GM21515 (cell line): ENCODE results near the gene TDRD7.

Experiments used
- ATAC-seq: cut with Tn5 transposase; IDR thresholded peaks from one replicate; pipeline ENCODE4 v1.9.1; 2021; ENCODE audit not compliant: unreplicated experiment

TDRD7 gene

DNA sequence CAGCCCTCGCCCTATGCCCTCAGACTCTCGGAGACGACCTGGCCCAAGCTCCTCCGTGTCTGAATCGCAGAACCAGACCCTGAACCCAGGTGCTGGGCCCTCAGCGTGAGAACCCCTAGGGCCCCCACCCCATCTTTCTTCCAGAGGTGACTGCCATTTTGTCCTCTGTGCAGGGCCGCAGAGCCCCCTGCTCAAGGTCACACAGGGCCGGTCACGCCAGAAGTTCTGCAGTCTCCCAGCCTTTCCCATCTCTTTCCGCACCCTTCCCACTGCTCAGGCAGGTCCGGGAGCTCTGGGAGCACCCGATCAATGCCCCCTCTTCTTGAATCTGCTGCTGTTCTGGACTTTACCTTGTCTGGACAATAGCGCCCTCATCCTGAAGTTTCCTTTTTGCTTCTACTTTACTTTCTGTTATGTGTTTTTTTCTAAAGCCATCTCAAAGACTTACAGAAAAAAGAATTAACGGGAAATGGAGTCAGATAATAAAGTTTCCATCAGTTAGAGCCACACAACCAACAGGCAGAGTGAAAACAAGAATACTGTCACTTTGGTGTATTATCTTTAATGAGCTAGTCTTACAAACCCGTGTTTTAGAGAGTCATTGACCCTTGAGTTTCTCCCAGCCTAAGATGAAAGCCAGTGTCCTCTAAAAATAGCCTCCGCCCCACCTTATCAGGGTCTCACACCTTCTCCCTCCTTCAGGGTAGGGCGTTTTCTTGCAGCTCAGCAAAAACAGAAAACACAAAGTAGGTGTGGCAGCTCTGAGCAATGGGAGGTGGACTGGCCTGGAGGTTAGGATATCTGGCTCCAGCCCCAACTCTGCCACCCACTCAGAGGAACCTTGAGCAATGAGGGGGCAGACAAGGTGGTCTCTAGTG lies 91.3 kb downstream of the TDRD7 start:
- no peak for ATAC-seq

DNA sequence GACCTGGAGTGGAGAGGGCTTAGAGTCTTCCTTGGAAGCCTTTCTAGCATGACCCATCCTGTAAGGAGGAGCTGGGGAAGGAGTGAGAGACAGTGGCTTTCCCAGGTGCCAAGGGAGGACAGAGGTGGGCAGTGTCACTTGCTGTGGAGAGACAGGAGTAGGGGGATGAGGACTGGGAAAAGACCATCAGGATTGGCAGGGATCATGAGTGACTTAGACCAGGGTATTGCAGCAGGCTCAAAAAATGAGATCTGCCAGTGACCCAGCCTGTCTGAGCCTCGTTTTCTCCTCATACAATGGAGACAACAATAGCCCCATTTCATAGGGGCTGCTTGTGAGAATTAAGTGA lies 91.9 kb downstream of the TDRD7 start:
- ATAC-seq, result no peak

DNA sequence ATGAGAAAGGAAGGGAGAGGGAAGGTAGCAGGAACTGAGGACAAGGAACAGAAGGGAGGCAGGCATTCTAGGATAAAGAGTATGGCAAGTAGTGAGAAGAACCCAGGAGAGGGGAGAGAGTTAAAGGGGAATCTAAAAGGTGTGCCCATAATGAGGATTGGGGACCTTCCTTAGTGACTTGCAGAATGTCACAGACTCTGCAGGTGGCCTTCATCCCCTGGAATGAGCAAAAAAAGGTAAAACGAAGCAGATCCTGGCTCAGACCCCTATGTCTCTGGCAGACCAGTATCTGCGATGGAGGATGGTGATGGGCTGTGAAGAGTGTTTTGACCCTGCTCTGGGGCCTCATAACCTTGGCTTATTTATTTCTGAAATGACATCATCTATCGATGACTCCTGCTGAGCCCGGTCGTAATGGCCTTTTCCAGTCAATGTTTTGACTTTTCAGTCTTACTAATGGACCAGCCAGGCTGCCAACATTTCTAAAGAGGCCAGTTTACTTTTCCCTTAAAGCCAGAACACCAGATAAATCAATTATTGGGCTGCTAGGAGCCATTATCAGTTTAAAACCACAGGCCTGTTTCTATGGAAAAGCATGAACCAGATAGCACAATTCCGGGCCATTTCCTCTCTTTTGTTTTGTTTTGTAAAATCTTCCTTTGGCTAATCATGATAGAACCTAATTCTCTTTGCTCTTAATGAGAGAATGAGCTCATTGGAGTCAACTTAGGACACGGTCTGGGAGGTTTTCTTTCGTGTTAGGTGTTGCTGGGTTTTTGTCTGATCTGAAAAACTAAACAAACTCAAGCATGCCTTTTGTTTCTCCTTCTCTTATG lies 92.7 kb downstream of the TDRD7 start:
- ATAC-seq, result no peak

DNA sequence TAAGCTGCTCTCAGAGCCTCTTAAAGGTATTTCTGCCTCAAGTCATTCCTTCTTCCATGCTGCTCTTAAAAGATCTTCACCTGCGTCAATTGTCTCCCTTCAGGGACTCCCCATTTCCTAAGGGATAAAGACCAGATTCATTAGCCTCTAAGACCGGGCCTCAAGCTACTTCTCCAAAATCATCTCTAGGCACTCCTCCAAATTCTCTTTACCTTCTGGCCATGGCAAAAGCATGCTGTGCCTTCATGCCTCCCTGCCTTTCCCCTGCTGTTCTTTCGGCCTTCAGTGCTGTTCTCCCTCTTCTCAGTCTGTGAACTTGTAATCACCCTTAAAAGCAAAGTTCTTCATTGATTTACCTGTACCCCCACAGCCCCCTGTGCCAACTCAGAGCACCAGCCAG lies 93.9 kb downstream of the TDRD7 start:
- no peak for ATAC-seq

DNA sequence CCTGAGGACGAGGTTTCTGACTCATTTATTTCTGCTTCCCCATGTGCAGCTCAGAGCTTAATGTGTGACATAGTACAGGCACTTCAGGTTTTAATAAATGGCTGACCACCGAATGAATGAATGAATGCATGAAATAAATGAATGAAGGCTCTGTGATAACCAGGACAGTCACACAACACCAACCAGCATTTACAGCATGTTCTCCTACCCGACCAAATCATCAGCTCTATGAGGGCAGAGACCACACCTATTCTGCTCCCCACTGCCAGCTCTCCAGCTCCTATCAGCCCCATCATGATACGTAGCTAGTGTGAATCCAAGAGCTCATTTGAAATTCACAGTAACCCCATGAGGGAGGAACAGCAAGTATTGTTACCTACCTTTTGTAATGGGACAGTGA lies 94.4 kb downstream of the TDRD7 start:
- ATAC-seq, result no peak

DNA sequence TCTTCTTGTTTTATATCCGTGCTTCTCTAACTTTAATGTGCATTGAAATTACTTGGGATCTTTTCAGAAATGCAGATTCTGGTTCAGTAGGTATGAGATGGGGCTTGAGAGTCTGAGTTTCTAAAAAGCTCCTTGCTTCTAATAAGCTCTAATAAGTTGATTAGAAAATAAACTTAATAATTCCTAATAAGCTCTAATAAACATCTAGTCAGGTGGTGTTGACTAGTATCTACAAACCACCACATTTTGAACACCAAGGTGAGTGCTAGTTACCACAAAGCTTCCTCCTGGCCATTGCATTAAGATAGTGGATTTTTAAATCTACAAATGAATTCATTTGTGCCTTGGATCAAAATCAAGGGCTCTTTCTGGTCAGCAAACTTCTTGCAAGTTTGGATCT lies 94.9 kb downstream of the TDRD7 start:
- ATAC-seq, result no peak

DNA sequence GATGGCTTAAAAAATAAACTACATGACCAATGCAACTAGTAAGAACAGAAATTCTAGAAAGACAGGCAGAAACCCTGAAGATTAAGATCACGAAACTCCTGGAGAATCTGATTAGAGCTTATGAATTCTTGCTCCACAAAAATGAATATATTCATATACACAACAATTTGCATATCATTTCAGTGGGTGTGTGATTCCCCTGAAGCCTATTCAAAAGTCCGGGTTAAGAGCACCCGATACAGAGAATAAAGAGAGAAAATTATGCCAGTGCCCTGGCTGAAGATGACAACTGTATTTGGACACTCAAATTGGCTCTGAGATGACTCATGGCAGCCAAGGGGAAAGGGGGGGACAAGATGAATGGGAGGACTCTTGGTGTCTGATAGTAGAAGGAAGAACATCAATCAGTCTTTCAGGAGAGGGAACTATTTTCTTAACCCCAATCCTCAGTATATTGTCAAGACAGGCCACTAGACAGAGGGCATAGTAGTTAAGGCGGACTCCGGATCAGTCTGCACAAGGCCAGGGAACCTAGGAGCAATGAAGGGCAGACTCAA lies 95.6 kb downstream of the TDRD7 start:
- ATAC-seq, result no peak

DNA sequence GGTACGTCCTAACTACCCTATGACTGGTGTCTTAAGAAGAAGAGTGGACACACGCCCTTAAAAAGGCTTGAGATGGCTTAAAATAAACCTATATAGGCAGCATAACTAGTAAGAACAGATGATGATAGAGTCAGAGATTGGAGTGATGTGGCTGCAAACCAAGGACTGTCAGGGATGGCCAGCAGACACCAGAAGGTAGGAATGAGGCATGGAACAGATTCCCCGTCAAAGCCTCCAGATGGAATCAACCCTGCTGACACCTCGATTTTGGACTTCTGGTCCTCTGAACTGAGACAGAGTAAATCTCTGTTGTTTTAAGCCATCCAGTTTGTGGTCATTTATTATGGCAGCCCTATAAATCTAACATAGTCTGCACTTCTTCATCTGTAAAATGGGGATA lies 97.0 kb downstream of the TDRD7 start:
- no peak for ATAC-seq

DNA sequence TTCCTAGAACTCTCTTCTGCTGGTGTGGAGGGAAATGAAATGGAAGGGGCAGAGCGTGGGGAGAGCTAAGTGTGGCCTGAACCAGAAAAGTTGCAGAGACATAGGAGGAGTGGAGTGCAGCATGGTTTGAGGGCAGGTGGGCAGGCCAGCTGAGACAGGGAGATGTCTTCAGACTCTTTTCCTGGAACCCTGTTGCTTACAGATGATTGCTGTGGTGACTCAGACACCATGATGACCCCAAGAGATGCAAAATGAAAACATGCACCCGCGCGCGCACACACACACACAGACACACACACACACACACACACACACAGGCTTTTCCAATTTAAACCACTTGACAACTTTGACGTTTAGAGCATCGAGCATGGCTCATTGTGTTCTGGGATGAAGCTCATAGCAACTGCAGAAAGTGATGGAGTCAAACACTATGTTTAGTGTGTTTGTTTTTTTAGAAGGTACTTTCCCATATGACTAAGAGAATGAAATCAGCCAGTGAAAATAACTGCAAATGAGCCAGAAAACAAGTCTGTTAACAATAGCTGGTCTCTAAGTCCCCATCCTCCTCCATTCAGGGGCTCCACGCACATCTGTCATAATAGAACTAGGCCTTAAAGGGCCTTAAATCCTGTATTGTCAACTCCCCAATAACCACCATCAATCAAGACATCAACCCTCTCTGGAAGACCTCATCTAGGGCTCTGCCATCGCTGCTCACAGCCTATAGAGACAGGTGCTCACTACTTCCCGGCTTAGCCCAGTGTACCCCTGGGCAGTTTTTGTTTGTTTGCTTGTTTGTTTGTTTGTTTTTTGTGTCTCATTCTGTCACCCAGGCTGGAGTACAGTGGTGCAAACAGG lies 99.1 kb downstream of the TDRD7 start:
- peak; percentile 60 for ATAC-seq

DNA sequence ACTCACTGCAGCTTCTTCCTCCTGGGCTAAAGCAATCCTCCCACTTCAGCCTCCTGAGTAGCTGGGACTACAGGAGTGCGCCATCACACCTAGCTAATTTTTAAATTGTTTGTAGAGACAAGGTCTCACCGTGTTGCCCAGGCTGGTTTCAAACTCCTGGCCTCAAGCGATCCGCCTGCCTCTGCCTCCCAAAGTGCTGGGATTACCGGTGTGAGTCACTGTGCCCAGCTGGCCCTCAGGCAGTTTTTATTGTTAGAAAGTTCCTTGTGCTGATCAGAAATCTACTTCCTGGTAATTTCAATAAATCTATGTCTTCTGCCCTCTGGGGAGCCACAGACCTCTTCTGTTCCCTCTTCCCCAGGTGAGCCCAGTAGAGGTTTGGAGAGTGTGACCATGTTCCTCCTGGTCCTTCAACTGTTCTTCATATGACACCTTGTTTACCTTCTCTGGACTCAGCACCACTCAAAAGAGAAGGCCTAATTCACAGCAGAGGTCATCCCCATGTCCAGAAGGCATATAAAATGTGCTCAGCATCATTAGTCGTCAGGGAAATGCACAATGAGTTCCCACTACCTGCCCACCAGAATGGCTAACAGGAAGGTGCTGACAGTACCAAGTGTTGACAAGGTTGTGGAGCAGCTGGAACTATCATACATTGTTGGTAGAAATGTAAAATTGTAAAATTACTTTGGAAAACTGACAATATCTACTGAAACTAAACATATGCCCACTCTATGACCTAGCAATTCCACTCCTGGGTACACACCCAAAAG lies 99.9 kb downstream of the TDRD7 start:
- no peak for ATAC-seq

DNA sequence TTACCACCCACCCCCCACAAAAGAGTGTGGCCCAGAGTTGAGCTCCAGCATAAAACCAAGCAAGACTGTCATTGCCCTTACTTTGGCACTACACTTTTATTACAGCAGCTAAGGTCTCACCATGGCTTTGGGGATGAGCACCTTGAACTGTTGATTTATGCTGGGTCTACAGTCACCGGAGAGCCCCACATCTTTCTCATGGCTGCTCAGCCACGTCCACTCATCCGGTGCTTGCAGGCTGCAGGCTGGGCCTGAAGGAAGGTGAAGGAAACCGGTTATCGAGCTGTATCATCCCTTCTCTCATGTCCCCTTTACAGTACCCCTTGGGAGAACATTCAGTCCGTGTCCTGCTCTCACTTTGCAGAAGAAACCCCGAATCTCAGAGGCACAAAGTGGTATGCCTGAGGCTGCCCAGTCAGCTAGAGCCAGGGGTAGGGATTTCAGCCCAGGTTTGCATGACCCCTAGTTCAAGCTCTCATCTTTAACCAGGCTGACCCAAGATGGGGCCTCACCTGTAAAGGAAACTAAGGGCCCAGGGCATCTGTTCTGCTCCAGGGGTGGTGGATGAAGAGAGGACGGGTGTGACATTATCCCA lies 101.2 kb downstream of the TDRD7 start:
- ATAC-seq, result no peak

DNA sequence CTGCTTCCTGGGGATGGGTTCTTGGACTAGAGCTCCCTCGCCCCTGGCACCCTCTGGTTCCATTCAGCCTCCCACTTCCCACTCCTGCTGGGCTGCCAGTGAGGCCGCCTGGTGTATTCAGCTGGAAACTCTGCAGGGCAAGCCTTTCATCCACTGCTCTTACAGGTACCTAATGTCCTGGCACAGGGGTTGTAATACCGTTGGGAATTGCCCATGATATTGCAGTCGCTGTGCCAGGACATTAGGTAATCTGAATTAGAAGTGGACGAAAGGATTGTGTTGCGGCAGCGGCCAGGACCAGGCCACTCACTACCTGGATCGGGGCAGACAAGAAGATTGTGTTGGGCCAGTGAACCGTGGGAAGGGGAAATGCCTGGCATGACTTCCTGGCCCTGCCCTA lies 102.6 kb downstream of the TDRD7 start:
- ATAC-seq, result no peak

DNA sequence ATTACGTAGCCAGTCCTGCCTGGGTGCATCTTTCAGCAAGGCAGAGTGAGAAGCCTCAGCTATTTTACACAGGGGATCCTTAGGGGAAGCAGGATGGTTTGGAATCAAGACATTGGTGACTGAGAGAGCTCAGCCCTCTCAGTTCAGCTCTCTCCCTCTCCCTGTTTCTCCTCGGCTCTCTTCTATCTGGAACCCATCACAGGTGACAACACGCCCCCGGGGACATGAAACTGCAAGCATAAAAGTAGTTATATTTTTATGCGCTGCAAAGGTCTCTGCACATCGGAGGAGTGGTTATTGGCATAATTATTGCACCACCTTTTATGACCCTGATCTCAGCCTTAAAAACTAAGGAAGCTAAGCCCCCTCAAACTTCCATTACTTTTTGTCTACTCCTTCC lies 103.8 kb downstream of the TDRD7 start:
- no peak for ATAC-seq

DNA sequence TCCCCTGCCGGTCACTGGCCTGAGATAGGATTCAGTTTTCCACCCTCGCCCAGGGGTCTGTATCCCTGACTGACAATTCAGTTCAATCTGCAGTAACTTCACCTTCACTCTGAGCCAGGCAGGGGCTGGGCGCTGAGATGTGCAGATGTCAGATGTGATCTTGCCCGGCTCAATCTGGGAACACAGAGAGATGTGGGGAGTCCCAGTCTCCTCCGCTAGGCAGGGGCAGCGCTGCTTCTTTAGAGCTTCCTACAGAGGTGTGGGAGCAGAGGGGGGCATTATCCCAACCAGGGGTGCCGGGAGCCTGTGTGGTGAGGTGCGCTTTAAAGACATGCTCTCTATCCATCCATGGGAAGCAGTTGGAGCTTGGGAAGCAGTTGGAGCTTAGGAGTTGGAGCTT lies 104.2 kb downstream of the TDRD7 start:
- no peak for ATAC-seq

DNA sequence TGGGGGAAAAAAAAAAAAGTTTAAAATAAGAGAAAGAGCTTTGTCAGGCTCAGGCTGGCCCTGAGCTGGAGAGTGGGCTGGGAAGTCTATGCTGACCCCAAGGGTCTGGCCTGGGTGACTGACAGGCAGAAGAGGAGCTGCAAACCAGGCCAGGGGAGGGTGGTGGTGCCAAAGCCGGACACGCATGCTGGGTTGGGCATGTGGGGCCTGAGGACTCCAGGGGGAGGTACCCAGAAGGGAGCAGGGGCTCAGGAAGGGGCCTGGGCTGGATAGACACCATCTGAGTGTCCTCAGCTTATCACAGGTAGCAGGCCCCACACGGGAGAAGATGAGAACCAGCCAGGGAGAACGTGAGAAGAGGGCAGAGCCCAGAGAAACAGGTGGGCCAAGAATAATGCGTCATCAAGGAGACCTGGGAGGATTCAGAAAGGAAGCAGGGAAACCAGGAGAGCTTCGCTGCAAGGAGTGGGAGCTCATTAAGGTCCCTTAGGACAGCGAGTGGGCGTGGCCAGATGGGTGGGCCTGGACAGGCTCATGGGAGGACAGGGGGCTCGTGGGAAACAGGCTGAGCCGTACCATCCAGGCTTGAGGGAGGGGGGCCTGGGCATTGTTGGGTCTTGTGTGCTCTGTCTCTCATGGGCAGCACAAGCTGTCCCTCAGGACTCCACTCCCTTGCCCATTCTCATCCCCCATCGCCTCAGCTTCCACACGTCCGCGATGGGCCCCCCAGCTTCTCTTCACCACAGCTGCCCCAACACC lies 105.6 kb downstream of the TDRD7 start:
- ATAC-seq, result no peak

DNA sequence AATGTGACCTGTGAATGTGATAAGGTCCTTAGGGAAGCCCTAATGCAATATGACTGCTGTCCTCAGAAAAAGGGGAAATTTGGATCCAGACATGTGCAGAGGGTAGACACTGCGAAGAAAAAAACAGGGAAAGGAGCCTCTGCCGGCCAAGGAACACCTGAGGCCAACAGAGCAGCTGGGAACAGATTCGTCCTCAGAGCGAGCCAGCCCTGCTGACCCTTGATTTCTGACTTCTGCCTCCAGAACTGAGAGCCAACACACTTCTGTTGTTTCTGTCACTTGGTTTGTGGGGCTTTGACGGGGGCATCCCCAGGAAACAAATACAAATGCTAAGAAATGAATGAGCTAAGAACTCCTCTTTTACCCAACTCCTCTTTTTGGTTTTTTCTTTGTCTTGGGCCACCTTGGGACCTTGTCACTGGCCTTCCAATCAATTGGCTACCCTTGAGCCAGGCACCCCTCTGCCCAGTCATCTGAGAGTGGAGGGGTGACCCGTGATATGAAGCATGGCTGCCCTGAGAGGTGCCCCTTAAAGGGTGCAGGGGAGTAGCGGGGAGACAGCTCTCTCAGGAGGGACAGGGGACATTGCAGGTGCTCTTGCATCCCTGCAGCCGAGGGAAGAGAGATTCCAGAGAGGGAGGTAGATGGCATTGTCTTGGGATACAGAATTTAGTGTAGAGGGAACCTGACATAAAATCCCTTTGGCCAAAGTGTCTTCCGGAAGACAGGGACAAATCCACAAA lies 106.4 kb downstream of the TDRD7 start:
- no peak for ATAC-seq

DNA sequence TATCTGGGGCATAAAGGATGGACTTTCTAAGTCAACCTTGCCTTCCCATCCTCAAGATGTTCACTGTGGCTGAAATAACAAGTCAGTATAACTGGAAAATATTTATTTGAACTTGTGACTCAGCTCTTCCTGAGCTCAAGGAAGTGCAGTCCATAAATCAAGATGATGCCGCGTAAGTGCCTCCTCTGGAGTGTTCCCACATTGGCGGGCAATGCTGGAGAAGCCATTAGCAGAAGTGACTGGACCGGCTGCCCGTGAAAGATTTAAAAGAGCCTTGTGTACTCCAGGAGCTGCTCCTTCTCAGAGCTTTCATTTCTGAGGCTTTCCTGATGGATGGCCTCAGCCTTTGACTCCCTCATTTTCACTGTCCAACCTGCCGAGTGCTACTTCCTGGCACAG lies 107.0 kb downstream of the TDRD7 start:
- no peak for ATAC-seq

DNA sequence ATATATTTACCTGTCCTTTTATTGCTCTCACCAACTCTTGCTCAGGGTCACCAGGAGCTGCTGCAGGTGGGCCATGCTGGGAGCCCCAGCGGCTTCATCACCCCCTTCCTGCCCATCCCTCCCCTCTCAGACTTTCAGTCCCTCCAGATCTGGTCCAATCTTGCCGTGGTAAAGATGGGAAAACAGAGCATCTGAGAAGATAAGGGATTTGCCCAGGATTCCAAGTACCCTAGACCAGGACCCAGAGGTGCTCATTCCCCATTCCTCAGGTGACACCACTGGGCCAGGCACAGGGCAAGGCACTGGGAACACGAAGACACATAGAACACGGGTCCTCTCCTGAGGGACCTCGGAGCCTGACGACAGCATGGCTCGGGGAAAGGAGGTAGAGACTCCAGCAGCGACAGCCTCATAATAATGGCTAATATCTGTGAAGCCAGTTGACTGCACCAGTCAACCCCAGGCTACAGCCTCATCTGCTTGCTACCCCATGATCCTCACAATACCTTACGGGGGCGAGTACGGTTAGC lies 107.6 kb downstream of the TDRD7 start:
- ATAC-seq, result no peak
